Activated T-helper 1 cell treated with anti-CD3 and anti-CD28 coated beads, Interleukin-2, amount 50 U/mL, for 16 hours (primary cell): ENCODE measurements around the gene SRGAP3.

Source experiments
- DNase-seq, 2 donors: peaks; one replicate each; pipeline ENCODE4 v3.0.0-alpha.2; 2020; ENCODE audit warnings: low read depth in 1 of 2, low spot score in 1 of 2

SRGAP3 gene

DNA sequence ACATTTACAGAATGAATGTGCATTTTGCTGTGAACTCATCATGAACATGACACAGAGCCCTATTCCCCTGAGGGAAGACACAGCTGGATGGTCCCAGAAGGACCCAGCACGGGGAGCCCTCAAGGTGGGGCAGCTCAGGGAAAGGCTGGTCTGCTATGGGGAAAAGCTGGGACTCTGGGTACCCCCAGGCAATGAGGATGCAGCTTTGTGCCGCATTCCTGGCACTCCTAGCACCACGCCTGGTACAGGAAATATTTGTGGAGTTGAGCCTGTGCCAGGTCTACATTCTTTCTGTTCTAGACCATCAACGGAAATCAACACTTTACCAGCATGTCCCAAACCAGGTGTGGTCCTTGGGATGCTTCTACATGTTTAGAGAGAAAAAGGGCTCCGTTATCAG lies 74.0 kb downstream of the SRGAP3 start:
- DNase-seq = no peak

DNA sequence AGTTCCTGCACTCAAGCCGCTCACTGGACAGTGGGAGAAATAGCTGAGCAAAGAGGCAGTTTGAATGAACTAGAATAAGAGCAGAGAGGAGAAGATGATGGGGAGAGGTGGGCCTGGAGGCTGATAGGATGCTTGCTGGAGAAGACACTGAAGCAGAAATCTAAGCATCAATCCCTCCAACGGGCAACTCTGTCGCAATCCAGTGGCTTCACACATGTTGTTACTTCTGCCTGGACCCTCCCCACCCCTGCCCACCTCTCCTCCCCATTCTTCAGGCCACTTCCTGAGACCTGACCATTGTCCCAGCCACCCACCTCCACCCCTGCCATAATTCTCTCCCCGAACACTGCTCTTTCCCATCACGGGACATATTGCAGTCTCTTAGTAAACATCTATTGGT lies 76.0 kb downstream of the SRGAP3 start:
- no peak for DNase-seq

DNA sequence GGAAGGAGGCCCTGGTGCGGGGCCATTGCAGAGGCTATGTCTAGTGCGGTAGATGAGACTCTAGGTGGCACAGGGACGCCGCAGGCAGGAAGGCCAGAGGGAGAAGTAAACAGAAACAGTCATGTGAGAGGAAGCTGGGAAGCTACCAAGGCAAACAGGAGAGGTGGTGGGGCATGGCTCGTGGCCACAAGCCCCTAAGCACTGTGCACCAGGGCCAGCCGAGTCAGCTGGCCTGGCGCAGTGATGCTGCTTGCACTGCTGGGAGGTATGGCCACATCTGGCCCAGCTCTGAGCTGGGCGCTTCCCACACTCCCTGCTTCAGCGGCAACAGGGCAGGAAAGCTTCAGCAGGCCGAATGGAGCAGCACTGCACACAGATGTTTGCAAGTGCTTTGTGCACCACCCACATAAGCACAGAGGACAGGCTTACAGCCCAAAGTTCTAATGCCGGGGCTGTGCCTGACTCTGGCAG lies 76.6 kb downstream of the SRGAP3 start:
- DNase-seq = no peak

DNA sequence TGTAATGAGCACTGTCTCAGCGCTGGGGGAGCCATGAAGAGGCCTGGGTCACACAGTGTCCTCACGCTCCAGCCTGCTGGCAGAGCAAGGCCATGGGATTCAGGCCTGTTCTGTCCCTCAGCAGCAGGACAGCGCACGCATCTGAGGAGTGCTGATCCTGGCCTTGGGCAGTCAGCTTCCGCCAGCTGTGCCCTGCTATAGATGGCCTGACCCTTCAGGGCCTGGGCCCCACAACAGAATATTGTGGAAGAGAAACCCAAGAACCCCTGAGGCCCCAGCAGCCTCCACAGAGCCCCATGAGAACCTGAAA lies 78.6 kb downstream of the SRGAP3 start:
- no peak for DNase-seq

DNA sequence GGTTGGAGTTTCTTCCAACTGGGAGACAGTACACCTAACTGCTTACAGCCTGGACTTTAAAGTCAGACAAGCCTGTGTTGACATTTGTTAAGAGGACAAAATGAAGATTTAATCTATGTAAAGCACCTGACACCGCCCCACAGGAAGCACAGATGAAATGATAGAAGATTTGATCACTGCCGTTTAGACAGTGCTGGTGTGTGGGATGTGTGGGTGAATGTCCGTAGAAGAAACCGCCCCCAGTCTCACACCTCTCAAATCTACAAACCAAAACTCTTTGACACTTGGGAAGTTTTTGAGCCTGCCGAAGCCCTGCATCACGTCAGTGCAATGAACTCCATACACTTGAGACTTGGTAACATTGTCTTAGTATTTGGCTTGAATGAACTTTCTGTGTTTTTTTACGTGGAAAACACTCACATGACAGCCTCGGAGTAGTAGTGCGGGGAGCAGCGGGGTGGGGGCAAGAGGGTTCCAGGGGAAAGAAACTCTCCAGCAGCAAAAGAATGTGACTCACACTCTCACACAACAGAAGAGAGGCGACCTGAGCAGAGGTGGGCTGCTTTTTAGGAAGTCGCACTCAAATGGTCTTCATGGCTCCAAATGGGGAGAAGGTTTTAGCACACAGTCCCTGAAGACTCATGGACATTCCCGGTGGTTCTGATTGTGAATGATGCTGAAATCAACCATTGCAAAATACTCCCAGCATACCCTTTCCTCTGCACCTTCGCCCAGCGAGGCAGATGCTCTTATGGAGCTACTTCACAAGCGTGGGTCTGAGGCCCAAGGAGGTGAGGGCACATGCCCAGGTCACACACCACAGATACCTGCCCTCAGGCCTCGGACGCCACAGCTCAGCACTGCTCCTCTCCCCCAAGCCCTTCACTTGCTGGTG lies 79.2 kb downstream of the SRGAP3 start:
- DNase-seq = peak in 1 of 2 donors; percentile 2

DNA sequence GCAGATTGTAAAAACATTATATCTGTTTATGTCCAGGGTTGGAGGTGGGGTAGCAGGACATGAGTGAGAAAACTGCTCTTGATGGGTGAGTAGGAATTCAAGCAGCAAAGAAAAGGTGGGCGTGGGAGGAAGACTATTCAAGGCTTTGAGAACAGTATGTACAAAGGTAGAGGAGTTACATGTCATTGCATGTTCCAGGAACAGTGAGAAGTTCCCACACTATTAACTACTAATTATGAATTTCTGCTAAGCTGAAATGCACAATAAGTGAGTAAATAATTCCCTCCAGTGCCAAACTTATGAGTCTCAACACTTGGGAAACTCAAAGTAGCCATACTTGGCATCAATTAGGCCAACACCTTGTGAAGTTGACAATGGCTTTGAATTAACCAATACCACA lies 80.1 kb downstream of the SRGAP3 start:
- no peak for DNase-seq

DNA sequence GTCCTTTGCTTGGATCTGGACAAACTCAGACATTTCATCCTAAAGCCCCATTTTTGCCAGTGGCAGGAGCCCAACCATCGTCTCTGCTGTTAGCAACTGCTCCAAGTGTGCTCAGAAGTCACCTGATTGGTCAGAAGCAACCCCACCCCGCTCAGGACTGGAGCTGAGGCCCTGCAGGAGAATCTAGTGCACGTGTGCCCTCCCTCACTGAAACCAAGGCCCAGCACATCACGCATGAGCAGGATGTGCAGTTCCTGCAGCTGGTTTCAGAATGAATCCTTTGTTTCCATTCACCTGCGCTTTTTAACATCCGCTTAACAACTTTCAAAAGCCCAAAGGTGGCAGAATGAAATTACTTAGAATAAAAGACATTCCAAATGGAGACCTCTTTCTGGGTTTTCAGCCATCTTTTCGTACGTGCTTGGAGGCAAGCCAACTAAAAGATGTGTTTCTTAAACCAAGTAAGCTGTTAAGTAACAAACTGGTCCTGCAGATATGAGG lies 81.2 kb downstream of the SRGAP3 start:
- DNase-seq = peak in 1 of 2 donors; percentile 19

DNA sequence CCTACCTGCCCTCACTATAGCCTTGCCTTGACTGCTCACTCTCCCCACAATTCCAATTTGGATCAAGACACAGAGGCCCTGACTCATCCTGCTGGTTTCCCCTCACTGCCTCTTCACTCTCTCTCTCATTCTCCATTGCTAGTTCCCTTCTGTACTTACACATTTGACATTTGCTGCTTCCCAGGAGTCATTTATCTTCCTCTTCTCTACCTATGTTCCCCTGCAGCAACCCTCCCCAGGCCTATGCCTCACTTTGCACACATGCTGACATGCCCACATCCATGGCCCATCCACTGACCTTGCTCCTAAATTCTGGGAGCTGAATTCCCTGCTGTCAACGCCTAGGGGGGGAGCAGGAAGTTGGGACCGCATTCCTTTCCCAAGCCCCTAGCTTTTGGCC lies 82.2 kb downstream of the SRGAP3 start:
- DNase-seq = no peak

DNA sequence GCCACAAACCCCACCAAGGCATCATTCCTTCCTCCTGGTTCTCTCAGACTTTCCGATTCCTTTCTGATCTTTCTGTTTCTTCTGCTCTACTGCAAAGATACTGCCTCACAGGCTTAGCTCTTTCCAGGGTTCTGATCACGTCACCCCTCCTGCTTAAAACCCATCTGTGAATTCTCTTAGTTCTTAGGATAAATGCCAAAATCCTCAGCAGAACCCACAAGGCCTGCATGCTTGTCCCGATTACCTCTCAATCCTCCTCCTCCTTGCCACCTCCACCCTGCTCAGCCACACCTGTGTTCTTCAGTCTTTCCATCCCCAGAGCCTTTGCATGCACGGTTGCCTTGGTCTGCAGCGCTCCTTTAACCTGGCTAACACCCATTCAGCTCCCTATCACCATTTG lies 84.0 kb downstream of the SRGAP3 start:
- DNase-seq = no peak

DNA sequence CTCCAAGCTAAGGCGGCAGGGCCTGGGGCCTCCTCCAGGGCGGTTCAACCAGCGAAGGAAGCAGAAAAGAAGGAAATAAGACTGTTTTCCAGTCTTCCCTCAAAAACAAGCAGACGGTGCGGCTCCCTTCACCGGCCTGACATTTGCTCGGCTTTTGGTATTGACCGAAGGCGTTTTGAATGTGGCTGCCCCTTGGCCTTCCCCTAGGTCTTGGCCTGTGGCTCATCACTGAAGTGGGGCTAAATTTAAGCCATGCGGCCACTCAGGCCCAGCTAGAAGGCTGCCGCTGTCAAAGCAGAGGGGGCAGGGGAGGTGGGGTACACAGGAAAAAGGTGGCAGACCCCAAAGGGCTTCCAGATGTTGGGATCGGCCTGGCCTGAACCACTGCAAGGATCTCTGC lies 86.2 kb downstream of the SRGAP3 start:
- no peak for DNase-seq

DNA sequence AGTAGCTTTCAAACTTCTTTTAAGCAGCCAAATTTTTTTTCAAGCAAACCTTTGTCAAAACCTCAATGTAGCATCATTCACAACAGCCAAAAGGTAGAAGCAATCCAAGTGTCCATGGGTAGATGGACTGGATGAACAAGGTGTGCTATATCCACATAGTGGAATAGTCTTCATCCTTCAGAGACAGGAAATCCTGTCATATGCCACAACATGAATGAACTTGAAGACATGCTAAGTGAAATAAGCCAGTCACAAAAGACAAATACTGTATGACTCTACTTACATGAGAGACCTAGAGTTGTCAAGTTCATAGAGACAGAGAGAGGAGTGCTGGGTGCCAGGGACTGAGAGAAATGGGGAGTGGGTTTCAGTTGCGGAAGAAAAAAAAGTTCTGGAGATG lies 87.6 kb downstream of the SRGAP3 start:
- DNase-seq = no peak

DNA sequence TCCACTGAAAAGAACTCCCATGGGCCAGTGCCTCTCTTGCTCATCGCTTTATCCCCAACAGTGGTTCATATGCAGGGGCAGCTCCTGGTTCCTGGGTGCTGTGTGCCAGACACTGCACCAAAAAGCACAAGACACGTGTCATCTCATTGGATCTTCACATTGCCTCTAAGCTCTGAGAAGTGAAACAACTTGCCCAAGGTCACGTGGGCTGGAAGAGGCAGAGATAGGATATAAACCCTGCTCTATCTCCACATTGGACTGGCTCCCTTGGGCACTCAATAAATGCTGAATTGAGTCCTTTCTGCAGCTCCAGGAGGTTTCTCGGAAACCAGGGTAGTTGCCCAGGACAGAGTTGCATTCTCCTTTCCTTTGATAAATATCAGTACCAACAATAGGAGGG lies 88.1 kb downstream of the SRGAP3 start:
- DNase-seq = no peak

DNA sequence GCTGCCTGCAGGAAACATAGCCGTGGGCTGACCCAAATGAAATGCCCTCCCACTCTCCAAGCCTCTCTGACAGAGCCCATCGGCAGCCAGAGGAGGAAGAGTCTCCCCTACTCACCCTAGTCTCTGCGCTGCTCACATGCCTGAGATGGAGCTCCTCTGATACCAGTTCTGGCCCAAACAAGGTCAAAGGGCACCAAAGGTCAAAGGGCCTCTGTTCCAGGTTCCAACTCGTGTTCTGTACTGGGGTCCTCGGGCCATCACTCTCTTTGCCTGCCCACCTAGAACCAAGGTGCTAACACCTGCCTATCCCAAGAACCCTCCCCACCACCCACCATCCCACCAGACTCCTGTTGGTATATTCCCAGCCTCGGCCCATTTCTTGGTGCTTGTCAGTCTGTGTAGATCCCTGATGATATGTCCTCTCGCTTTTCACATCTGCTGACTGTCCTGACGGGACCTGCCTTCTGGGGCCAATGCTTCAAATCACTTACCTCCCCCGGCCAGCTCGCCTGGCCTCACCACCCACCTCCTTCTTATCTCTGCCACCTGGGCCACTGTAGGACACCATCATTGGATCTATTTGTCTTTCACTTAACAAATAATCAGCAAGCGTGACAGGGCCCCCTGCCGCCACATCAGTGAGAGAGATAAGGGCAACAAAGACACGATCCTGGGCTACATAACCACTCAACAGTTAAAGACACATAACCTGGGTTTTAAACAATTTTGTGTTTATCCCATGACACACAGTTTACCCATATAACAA lies 90.4 kb downstream of the SRGAP3 start:
- DNase-seq = no peak

DNA sequence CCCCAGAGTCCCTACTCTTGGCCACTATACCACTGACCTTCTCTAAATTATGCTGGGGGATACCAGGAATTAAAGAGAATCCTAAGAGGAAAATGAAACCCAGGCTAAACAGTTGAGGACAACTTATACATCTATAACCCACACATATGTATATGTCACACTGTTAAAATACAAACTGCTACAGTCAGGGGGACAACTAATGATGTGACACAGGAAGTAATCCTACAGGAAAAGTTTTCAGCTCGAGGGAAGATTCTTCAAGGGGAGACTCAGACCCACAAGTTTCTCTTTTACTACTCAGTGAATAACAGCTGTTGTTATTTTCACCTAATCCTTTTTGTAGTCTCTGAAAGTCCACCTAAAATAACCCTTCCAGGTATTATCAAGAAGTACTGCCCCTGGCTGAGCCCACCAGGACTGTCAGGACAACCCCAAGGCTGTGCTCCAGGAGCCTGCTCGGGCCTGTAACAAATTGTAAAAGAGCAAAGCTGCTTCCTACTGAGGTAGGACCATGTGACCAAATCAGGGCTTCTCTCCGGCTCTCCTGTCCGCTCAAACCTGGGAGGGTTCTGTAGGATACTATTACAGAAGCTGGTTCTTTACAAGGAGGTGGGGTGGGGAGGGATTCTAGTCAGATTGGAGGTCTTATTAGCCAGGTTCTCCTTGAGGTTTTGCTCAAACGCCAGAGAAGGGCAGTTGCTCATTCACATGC lies 91.6 kb downstream of the SRGAP3 start:
- no peak for DNase-seq

DNA sequence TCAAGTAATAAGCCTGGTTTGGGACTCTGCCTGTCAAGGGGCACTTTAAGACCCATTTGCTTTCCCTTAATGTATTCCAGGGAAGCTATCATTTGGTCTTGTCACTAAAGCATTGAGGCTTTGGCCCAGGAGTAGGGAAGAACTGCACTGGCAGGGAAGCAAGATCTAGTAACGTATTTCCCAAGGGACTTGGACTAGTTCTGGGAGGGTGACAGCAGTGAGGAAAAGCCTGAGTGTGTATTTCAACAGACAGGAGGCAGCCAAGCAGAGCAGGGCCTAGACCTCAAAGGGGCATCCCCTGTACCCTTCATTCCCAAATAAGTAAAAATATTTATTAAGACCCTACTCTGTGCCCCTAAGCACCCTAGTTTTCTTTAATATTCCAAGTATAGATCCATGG lies 92.8 kb downstream of the SRGAP3 start:
- DNase-seq = no peak

DNA sequence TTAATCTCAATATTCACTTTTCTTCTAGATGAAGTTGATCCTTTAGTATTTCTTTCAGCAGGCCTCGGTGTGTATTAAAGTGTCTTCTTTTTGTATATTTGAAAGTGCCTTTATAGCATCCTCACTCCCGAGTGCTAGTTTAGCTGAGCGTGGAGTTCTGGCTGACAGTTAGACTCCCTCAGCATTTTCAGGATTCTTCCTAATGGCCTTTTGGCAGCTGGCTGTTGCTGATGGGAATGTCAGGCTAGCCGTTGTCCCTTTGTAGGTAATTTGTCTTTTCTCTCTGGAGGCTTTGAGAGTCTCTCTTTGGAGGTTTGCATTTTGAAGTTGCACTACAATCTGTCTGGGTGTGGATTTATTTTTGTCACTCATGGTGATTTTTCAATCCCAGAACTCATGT lies 94.4 kb downstream of the SRGAP3 start:
- no peak for DNase-seq

DNA sequence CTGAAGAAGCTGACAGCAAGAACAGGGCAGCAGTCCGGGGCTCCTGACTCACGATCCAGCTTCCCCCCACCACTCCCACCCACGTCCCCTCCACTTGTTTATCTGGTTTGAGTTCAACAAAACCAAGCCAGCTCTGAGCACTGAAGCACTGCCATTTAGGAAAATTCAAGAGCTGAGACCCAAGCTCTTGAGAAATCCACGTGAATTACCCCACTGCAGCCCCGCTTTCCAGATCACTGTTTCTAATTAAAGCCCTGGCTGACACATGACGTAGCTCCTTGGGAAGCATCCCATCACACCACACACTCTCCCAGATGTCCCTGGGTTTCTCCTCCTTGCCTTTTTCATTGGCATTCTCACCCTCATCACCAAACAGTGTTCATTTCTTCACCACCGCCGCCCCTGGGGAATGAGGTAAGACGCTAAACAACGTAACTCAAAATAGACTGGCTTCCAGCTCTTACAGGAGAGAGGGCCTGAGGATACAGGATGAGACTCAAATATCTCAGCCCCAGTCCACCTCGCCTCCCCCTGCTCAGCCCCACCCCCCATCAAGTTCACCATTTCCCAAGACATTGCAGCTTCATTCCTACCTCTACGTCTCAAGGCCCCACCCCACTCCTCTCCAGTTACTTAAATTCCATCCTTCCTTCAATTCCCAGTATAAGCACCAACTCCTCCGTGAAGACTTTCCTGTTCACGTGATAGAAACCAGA lies 95.4 kb downstream of the SRGAP3 start:
- DNase-seq = no peak

DNA sequence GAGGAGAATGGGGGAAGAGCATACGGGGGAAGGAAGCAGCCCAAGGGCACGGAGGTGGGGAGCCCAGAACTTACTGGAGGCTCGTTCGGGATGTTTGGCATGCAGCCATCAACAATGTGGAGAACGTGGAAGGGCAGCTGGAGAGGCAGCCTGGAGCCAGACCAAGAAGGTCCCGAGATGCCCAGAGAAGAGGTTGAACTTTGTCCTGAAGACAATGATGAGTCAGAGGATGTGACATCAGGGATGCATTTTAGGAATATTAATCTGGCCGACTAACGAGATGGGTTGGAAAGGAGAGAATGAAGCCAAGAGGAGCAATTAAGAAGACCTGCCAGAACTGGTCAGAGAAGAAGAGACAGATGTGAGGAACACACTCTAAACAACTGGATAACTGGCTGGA lies 98.2 kb downstream of the SRGAP3 start:
- no peak for DNase-seq

DNA sequence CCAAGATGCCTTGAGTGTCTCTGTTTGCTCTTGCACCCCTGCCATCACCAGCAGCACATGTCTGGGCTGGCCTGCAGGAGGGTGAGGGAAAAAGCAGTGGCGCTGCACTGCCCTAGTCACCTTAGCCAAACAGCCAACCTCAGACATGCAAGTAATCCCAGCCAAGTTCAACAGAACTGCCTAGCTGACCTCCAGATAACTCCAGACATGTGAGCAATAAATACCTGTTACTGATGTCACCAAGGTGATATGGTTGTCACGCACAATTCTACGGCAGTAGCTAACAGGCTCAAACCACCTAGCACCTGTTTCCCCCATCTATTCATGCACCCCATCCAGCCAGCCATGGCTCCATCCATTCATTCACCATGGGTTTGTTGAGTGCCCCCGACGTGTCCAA lies 99.9 kb downstream of the SRGAP3 start:
- no peak for DNase-seq

DNA sequence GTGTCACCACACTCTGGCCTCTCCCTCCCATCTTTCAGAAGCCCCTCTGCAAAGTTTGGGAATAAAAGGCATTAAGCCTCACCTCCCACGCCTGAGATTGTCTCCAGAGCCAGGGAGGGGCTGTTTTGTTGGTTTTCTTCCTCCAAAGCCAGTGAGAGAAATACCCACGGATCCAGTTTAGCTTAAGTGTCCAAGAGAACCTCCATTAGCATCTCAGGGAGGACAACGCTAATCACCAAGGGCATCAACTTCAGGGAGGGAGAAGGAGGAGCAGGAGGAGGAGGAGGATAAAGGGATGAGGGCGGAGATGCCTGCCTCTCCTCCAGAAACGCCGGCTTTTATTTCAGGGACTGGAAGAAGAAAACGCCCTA lies 101.6 kb downstream of the SRGAP3 start:
- no peak for DNase-seq

DNA sequence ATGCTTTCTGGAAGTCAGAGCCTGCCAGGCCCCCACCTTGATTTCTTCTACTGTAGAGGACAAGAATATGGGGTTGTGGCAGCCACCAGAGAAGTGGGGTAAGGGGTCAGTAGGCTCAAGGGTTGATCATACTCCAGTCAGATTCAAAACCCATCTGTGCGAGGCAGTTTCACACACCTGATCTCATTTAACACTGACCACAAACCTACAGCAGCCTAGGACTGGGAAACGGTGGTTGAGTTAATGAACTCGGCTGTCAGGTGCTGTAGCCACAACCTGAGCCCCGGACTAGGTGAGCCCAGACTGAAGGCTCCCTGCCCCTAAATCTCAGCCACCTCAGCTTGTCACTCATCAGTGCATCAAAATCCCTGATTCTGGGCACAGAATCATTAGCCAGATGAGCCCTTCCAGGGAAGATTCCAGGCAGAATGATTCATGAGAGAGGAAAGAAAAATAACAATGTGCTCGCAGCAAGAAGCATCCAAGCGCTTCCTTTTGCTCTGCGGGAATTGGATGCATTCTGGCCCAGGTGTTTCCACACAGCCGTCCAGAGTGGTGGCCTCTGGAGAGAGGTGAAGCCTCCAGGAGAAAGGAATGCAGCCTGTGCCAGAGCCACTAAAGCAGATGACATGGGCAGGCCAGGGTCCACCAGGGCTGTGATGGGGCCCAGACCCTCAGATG lies 102.1 kb downstream of the SRGAP3 start:
- DNase-seq = no peak
